Right lobe of liver (tissue), 4 donors: ENCODE results near the gene ANKRD11.

Experiments used
- CTCF ChIP-seq, 4 donors: fragments of 200-600 bp in 3 of 4; fragments of 450-650 bp in 1 of 4; IDR thresholded peaks; one replicate each; pipeline versions ENCODE4 v1.5.1 to v1.8.0; 2016 to 2022; ENCODE audit warnings: antibody characterized with exemption in 4 of 4, mild to moderate bottlenecking in 2 of 4
- POLR2A ChIP-seq: fragments of 450-650 bp; IDR thresholded peaks from one replicate; pipeline ENCODE4 v1.6.1; 2017; ENCODE audit warnings: antibody characterized with exemption, mild to moderate bottlenecking
- donor health status: DM: no; HTN: no; CAD: no.
- donor health status: DM: no; HTN: no; CAD: no.
- donor health status: DM: no; HTN: yes; CAD: no.

DNA sequence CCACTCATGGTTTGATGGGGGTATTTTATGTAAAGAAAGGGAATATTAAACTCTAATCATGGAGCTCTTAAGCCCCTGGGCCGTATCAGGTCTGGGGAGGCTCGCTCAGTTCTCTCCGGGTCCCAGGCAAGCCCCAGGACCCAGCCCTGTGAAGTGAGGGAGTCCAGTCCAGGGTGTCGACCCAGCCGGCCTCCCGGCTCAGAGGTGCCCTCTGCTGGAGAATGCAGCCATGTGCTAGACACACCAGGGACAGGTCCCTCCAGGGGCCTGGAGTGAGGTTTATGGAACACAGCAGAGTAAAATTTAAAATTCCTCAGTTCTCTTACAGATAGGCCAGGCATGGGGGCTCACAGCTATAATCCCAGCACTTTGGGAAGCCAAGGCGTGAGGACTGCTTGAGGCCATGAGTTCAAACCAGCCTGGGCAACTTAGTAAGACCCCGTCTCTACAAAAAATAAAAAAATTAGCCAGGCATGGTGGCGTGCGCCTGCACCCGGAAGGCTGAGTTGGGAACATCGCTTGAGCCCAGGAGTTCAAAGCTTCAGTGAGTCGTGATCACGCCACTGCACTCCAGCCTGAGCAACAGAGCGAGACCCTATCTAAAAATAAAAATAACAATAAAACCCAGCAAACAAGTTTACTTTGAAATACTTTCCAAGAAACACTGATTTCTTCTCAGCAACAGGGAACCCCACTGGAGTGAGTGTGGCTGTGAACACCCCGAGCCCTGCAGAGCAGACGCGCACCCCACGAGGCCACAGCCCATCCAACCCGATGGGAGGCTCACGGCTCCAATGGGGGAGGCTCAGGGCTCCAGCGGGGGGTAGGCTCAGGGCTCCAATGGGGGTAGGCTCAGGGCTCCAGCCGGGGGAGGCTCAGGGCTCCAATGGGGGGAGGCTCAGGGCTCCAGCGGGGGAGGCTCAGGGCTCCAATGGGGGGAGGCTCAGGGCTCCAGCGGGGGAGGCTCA, 200.6 kb downstream of the ANKRD11 start:
- TF ChIP-seq CTCF (IDR thresholded peaks at IDR 0.05) (peak; percentile 66 to 91 (median 88)), POLR2A (no peak)
